AG20443 (cell line): ENCODE results near the gene SERPINA9.
"Not testable (repeated sequence)": the region's sequence is repeated elsewhere in the genome, so short reads cannot be mapped to it uniquely, and the experiment has no call there.

Source experiments
- DNase-seq: peaks from one replicate; pipeline ENCODE4 v3.0.0; 2012; ENCODE audit warnings: low spot score, mixed read lengths

Gene SERPINA9

DNA sequence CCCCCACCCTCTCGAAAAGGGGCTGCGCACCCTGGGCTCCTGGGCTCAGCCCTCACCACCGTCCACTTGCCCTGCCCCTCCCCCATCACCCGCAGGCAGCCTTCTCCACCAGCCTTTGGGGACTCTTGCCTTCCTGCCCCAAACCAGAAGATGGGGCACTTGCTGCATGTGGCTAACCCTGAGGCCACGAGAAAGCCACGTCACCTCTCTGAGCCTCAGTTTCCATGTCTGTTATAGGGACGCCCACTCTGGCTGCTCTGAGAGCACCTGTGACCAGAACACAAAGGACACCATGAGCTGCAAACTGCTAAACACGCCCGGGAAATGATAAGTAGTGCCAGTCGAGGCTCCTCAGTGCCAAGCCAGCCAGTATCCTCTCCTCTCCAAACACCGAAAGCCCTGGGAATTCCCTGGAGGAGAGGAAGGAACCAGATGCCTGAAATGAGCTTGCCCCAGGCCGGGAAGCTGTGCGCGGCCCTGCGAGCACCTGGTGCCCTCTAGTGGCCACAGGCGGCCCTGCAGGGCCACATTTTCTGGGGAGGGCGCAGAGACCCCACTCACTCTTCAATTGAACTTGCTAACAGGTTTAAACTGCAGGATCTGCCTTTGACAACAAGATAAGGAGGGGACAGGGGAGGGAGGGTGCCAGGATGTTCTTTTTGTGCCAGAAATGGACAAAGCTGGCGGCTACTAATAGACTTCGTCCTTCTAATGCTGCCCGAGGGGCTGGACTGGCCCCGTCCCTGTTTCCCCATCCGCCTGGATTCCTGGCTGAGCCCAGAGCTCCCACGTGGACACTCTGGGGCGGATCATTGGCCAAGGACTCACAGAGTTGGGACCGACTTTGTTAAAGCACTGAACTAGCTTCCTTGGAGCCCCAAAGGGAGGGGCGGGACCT is 10.2 kb upstream of the SERPINA9 start:
- DNase-seq, result peak; percentile 91

DNA sequence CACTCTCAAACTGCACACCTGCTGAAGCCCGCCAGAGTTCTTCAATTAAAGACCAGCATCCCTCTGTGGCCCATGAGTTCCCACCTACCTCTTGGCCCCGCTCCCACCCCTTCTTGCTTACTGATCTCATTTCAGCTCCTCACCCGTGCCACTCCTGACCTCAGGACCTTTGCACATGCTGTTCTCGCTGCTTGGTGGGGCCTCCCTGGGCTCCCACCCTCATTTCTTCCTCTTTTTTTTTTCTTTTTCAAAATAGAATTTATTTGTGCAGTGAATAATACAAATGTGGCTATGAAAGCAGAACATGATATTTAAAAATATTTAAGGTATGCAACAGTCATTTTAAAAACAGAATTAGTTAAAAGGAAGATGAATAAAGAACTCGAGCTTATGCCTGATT is 8.5 kb upstream of the SERPINA9 start:
- DNase-seq, result no peak

DNA sequence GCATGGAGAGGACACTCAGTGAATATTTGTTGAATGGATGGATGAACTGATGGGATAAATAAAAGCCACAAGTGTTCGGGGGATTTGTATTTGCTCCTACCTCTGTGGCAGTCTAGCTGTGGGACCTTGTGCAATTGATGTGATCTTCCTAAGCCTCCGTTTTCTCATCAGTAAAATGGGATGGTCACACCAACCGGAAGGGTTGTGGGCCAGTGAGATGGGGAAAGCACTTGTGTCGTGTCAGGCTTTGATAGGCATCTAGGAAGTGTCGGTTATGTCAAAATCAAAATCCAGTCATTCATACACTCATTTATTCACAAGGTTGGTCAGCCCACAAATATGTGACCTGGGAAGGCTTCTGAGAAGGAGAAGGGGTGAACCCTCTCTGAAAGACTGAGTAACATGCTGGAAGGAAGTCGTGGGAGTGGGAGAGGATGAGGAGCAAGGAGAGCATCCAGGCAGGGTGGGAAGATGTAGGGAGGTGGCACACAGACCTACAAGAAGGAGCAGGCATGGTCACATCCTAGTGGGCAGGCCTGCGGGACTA is 7.8 kb upstream of the SERPINA9 start:
- DNase-seq, result no peak

DNA sequence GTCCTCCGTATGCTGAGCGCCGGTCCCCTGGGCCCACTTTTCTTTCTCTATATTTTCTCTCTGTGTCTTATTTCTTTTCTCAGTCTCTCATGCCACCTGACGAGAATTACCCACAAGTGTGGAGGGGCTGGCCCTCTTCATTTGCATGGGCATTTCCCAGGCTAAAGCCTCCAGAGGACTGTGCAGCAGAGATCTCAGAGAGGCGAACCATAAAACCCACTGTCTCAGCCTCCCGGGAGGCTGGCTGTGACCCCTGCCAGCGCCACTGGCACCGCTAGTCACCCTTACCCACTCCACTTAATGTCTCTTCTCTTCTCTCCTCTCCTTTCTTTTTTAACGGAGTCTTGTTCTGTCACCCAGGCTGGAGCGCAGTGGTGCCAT is 7.1 kb upstream of the SERPINA9 start:
- no peak for DNase-seq

DNA sequence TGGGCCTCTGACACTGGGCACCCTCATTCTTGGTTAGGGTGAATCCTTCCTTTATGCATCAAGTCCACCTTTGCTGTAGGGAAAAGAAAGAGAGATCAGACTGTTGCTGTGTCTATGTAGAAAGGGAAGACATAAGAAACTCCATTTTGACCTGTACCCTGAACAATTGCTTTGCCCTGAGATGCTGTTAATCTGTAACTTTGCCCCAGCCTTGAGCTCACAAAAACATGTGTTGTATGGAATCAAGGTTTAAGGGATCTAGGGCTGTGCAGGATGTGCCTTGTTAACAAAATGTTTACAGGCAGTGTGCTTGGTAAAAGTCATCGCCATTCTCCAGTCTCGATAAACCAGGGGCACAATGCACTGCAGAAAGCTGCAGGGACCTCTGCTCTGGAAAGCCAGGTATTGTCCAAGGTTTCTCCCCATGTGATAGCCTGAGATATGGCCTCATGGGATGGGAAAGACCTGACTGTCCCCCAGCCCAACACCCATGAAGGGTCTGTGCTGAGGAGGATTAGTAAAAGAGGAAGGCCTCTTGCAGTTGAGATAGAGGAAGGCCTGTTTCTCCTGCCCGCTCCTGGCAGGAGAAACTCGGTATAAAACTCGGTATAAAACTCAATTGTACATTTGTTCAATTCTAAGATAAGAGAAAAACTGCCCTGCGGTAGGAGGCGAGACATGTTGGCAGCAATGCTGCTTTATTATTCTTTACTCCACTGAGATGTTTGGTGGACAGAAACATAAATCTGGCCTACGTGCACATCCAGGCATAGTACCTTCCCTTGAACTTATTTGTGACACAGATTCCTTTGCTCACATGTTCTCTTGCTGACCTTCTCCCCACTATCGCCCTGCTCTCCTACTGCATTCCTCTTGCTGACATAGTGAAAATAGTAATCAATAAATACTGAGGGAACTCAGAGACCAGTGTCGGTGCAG is 6.4 kb upstream of the SERPINA9 start:
- not testable (repeated sequence) for DNase-seq

DNA sequence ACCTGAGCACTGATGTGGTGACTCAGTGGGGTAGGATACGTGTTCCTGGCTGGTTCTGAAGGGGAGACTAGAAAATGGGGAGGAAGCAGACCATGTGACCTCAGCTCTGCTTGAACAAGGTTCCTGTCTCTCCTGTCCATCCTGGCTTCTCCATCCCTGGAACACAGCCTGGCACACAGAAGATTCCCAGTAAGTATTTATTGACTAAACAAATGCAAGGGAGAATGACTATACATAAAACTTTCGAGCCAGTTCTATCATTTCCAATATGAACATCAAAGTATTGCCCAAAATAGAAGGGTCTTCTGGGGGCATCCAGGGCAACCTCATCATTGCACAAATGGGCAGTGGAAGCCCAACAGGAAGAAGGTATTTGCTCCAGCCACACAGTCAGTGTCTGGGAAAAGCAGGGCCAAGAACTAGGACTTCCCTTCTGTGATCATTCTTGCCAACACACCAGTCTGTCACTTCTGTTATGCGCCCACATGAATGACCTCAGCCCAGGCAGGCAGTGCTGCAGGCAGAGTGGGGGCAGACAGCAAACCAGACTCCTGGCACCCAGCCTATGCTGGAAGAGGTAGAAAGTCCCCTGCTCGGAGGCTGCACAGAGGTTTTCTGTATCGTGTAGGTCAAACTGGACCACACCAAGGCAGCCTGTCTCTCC is 5.6 kb upstream of the SERPINA9 start:
- DNase-seq, result no peak

DNA sequence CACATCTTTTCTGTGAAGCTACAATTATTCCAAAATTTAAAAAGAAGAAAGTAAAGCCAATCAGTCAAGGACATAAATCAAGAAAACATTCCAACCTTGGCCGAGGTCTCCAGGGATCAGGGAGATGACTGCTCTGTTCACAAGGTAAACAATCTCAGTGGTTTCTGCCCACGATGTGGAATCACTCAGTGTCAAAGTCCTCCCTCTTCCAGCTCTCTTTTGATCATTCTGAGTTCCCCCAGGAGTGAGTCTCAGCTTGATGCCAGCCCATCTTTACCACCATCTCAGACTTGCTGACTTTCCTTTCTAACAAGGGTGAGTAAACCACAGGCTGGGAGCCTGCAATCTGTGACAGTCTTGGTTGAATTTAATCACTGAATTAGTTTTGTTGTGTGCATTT is 4.8 kb upstream of the SERPINA9 start:
- DNase-seq, result no peak

DNA sequence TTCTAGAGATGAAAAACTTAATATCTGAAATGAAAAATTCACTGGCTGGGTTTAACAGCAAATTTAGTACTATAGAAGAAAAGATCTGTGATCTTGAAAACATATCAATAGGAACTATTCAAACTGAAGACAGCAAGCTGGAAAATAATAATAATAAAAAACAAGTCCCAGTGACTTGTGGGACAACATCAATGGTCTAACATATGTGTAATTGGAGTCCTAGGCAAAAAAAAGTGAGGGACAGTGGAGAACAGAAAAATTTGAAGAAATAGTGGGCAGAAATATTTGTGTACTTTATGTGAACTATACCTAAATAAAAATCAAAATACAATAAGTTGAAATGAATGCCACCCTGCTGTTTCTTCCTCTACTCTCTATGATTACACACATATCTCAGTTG is 2.4 kb upstream of the SERPINA9 start:
- no peak for DNase-seq

DNA sequence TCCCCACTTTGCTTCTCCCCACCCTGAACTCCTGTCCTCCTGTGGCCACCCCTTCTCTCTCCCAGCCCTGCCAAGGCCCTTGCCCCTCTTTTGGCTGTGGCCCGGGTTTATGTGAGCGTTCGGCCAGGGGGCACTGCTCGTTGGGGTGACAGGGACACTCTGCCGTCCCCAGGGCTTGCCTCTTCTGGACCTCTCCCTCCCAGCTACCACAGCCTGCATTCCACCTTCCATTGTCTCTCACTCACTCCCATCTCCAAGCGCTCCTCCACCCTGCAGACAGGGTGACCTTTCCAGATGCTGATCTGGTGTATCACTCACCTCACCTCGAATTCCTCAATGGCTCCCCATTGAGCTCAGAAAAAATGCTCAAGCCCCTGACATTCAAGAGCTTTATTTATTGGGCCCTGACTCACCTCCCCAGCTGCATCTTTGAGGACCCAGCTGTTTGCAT is 1.4 kb downstream of the SERPINA9 start:
- no peak for DNase-seq

DNA sequence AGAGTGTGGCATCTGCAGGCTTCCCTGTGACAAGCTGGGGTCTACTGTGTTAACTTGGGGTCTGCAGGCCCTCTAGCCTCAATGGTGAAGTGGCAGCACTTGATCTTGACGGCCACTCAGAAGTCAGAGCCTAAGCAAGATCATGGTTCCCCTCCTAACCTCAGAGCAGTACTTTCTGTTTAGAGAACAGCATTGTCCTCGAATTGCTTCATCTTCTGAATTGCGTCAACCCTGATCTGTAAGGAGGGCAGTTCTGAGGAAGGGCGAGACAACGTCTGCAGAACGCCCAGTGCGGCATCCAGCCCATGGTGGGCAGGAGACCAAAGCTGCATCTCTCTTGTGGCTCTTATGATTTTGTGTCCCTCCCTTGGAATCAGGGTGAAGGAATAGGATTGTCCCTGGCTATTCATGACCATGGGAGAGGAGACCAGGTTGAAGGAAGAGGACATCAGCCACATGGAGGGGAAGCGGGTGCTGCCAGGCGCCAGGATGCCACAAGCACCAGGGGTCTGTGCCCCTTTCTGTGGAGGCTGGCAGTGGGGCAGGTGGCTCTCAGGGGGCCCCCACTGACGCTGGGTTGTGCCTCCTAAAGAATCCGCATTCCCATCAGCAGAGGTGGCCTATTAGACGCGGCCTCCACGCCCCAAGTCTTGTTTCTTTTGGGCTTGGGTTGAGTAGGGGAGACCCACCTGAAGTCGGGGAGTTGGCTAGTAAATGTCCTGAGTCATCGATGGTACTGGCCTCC is 2.2 kb downstream of the SERPINA9 start:
- DNase-seq, result no peak

DNA sequence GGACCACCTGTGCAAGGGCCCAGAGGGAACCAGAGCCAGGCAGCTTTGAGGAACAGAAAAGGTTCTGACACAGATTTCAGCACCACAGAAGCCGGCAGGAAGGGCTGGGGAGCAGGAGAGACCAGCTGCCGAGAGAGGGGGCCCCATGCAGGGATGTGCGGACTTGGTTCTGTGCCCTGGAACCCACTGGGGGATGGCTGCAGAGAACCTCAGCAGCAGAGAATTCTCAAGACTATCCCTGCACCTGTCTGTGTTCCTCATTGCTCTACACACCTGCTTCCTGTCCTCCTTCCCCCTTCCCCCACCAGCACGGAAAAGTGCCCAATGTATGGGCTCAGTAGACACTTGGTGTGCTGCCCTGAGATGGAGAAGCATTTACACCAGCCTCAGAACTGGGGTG is 3.2 kb downstream of the SERPINA9 start:
- DNase-seq, result no peak

DNA sequence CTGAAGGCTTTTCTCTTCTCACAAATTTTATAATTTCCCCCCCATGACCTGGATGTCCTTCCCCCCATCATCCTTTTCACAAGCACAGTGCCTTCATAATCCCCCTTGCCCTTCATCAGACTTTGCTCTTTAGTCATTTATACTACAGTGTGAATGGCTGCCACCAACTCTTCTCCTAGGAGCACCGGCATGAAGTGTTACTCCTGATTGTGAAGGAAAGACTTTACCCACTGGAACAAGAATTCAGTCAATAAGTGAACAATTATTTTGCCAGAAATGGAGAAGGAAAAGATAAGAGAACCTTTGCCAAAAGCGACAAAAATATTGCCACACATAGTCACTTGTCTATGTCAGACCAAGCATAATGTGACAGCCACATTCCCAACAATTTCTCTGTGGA is 5.0 kb downstream of the SERPINA9 start:
- no peak for DNase-seq

DNA sequence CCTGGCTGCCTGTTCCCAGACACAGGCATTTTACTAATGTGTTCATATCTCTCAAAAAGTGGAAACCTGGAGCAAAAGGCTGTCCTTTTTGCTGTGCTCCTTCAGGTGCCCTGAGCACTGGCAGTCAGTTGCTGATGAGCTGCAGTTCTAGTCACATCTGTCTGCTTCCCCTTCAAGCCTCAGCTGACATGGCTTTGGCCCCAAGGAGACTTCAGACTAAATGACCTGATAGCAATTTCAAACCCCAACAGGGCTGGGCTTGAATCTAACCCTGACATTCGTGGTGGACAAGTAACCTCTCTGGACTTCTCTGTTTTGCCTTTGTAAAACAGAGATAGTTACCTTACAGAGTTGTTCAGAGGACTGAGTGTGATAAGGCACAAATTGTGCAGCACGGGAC is 5.7 kb downstream of the SERPINA9 start:
- DNase-seq, result no peak

DNA sequence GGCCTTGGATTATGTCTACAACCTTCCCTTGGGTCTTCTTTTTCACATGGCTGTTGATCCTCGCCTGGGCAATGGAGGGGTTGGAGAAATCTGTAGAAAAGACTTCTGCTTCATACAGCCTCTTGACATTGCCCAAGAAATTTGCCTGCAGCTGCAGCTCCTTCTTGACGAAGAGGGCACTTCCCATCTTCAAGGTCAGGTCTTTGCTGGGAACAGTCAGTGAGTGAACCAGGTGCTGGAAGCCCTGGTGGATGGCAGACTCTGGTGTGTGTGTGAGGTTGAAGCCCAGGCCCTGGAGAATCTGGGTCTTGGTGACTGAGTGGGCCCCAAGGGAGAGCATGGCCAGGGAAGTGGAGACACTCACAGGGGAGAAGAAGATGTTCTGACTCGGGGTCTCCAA is 6.7 kb downstream of the SERPINA9 start:
- no peak for DNase-seq

DNA sequence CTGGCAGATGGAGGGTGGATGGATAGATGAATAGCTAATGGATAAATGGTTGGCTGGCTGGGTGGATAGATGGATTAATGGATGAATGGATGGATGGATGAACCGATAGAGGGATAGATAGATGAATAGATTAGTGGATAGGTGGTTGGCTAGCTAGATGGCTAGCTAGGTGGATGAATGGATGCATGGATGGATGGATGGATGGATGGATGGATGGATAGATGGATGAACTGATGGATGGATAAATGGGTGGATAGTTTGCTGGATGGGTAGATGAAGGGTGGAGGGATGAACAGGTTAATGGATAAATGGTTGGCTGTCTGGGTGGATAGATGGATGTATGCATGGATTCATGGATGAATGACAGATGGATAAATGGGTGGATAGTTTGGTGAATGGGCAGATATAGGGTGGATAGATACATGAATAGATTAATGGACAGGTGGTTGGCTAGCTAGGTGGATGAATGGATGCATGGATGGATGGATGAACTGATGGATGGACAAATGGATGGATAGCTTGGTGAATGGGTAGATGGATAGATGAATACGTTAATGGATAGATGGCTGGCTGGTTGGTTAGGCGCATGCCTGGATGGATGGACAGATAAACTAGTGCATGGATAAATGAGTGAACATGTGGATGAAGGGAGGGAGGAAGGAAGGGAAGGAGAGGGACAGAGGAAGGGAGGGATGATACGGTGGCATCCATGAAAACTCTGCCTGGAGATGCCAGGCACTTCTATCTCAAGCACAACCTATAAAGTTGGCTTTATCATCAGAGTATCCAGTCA is 8.1 kb downstream of the SERPINA9 start:
- no peak for DNase-seq

DNA sequence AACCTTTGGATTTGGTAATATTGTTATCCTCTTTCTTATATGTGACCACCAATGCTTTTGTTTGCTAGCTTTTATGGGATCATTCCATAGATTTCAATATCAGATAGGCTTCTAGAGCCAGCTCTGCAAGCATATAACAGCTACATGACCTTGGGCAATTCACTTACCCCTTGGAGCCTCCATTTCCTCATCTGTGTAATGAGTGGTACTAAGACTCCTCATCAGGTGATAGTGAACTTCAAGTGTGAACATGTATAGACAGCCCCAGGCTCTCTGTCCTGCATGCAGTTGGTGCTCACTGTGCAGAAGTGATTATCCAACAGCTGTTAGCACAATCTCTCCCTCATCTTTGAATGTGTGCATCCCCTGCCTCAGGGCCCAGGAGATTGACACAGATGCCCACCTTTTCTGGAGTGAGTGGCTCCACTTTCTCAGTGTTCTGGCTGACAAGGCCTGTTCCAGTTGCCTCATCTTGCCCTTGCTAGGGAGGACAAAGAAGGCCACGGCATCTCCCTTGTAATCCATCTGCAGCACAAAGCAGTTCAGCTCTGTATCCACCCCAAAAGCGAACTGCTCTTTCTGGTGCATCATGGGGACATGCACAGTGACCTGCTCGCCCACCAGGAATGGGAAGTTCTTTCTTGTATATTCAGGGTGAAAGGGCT is 9.2 kb downstream of the SERPINA9 start:
- DNase-seq, result no peak

DNA sequence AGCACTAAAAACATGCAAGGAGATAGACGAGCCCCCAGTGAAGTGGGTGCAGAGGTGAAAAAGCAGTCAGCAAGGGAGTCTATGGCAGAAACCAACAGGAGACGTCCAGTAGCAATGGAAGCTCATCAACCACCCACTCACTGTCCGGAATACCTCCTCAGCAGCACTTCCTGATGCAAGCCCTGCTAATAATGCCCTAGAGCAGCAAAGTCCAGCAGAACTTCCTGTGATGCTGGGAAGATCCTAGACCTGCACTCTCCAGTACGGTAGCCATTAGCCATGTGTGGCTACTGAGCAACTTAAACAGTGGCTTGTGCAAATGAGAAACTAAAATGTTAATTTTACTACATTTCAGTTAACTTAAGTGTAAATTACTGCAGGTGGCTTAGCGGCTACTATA is 11.0 kb downstream of the SERPINA9 start:
- DNase-seq, result no peak

DNA sequence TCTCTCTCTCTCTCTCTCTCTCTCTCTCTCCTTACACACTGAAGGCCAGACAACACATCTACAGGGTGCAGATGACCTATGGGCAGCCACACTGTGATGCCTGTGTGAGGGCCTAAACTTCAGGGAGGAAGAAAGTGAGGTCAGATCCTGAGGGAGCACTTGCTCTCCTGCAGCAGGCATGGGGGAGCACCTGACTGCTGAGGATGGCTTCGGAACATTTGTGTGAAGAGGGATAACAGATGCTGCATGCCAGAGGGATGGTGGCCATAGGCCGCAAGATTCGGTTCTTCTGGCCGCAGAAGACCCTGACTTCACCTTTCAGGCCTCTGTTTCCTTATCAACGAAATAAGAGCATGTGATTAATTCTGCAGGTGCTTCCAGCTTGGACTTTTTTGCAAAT is 11.7 kb downstream of the SERPINA9 start:
- no peak for DNase-seq

DNA sequence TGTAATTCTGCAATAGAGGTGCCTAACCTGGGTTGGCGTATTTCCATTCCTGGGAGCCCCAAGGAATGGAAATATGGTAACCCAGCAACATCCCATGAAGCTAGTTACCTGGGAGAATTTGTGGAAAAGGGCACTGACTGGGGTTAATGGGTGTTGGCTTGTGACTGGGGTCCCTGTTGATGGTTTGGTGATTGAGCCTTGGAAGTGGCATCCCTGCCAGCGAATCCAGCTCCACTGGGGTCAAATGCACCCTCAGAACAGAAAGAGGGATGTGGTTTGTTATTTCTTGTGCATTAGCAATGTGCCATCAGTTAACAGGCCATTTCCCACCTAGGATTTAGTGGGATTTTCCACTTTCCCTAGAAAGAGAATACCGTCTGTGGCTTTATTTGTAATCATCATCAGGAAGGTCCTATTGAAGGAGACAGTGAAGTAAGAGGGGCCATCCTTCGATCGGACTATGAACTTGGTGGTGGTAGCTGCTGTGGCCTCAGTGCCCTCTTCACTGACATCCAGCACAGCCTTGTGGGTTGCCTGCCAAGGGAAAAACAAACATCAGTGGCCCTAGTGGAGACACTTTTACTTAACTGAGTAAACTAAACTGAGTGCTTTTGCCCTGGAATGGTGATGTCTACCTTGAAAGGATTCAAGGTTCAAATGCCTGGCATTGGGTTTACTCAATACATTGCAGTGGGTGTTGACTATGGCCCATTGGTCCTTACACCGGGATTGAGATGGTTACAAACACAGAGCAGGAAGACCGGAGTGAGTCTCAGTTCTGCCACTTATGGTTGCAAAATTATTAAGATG is 13.0 kb downstream of the SERPINA9 start:
- DNase-seq, result no peak
